Measurements from ENCODE around the gene ADI1.
"Not testable (repeated sequence)": the region's sequence is repeated elsewhere in the genome, so short reads cannot be mapped to it uniquely, and the experiment has no call there.

Gene ADI1

GRCh38 chr2:3527886-3528785, 8.8 kb upstream of the ADI1 start:
- DNase-seq = no peak

GRCh38 chr2:3526871-3527270, 7.5 kb upstream of the ADI1 start:
- no peak for DNase-seq

GRCh38 chr2:3523551-3524041, 4.3 kb upstream of the ADI1 start:
- no peak for DNase-seq

DNA sequence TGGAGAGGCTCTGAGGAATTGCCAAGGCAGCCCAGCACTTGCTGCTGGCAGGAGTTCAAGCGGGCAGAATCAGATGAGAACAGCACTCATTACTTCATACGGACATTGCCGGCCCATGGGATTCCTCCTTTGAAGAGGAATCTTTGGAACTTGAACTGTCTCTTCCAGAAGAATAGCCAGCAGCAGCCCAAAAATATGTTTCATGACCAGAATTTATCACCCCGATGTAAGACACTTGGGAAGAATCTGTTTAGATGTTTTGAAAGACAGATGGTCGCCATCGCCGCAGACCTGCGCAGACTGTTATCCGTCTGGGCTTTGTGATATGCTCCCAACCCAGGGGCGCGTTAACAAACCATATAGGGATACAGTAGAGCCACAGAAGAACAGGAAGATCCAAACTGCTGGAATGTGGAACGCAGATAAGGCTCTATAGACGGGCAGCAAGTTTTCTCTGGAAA, 3.7 kb upstream of the ADI1 start:
- no peak for DNase-seq

GRCh38 chr2:3520591-3520990, 1.3 kb upstream of the ADI1 start:
- no peak for DNase-seq

- DNase-seq = peak; percentile 98
Measured at GRCh38 chr2:3518496-3519254, 656 bp downstream of the ADI1 start.

- no peak for DNase-seq
Measured at GRCh38 chr2:3517948-3518495, 1.3 kb downstream of the ADI1 start.

DNA sequence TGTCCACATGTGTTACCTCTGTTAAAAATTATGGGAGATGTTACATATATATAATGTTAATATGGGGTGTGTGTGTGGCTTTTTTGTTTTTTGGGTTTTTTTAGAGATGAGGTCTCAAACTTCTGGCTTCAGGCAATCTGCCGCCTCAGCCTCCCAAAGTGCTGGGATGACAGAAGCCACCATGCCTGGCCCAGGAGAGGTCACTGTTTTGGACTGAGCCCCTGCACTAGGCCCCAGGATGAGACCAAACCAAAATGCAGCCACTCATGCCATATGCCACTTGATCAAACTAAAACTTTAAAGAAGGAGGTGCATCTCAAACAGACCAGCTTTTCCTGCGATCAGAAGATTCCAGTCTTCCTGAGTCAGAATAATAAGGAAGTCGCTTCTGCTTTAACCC, 2.5 kb downstream of the ADI1 start:
- DNase-seq = no peak

GRCh38 chr2:3515438-3515837, 3.9 kb downstream of the ADI1 start:
- not testable (repeated sequence) for DNase-seq

DNA sequence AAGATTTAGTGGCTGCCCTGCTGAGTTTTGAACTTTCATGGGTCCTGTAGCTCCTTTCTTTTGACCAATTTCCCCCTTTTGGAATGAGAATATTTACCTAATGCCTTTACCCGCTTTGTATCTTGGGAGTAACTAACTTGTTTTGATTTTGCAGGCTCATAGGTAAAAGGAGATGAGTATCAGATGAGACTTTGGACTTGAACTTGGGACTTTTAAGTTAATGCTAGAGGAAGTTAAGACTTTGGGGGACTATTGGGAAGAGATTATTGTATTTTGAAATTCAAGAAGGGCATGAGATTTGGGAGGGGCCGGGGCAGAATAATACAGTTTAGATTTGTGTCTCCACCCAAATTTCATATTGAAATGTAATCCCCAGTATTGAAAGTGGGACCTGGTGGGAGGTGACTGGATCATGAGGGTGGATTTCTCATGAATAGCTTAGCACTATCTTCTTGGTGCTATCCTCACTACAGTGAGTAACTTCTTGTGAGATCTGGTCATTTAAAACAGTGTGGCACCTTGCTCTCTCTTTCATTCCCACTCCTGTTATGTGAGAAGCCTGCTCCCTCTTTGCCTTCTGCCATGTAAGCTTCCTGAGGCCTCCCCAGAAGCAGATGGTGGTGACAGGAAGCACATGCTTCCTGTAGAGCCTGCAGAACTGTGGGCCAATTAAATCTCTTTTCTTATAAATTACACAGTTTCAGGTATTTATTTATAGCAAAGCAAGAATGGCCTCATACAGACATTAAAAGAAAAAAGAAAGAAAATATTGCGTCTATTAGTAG, 6.1 kb downstream of the ADI1 start:
- no peak for DNase-seq

- no peak for DNase-seq
Measured at GRCh38 chr2:3512086-3512485, 7.2 kb downstream of the ADI1 start.

DNA sequence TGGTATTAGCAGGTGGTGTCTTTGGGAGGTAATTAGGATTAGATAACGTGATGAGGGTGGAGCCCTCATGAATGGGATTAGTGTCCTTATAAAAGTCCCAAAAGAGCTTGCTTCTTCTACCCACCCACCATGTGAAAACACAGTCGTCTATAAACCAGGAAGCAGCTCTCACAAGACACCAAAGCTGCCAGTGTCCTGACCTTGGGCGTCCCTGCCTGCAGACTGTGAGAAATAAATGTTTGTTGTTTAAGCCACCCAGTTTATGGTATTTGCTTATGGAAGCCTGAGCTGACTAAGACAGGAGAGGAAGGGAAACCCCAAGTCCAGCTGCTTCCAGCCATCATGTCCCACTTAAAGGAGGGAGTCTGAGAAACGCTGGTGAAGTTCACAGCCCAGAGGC, 13.6 kb downstream of the ADI1 start:
- no peak for DNase-seq

DNA sequence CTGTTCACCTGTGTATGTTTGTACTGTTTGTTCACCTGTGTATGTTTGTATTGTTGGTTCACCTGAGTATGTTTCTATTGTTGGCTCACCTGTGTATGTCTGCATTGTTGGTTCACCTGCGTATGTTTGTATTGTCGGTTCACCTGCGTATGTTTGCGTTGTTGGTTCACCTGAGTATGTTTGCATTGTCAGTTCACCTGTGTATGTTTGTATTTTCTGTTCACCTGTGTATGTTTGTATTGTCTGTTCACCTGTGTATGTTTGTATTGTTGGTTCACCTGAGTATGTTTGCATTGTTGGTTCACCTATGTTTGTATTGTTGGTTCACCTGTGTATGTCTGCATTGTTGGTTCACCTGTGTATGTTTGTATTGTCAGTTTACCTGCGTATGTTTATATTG, 14.6 kb downstream of the ADI1 start:
- no peak for DNase-seq

GRCh38 chr2:3503483-3503882, 15.8 kb downstream of the ADI1 start:
- DNase-seq = no peak

GRCh38 chr2:3503046-3503445, 16.3 kb downstream of the ADI1 start:
- no peak for DNase-seq

GRCh38 chr2:3500326-3500899, 18.9 kb downstream of the ADI1 start:
- no peak for DNase-seq

GRCh38 chr2:3498783-3499394, 20.4 kb downstream of the ADI1 start:
- DNase-seq = no peak

- DNase-seq = not testable (repeated sequence)
Measured at GRCh38 chr2:3496708-3497080, 22.6 kb downstream of the ADI1 start.

DNA sequence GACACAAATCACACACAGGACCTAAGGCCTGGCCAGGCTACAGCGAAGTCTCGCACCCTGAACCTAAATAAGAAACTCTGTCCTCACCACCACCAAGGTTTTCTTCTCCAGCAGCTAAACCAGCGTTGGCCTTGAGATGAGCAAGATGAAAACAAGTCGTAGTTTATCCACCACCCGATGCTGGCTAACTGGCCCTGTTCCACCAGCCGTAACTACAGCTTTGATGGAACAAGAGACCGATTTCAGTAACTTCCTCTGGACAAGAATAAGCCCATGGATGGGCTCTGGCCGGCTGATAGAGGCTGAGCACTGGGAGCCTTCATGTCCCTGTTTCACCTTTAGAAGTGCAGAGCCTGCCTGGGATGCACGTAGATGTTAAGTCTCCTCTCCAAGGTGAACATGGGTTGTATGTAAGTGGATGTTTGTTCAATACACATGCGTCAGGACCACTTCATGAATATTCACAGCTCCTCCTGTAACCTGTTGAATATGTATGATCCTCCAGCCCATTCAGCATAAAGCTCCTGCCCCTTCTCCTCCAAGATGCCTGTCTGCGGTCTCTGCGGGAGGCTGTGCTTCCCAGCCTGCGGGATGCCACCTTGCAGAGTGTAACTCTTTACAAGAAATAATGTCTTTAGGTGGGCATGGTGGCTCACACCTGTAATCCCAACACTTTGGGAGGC, 24.2 kb downstream of the ADI1 start:
- no peak for DNase-seq

DNA sequence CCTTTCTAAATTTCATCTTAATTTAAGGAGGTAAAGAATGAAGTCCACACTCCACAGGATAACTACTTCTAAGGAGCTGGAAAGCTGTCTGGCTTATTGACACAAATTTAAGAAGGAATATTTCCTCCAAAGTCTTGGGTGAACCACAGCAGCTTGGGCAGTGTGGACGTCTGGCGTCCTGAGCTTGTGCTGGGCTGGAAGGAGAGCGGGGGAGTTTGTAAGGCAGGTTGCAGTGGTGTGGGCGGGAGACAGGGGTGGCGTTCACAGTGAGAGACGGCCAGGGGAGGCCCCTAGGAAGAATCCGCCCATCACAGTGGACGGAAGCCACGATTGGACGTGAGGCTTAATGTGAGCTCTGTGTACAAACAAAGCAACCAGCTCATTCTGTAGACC, 25.7 kb downstream of the ADI1 start:
- DNase-seq = no peak

GRCh38 chr2:3492951-3493614, 26.2 kb downstream of the ADI1 start:
- no peak for DNase-seq

Measured in stimulated activated CD4-positive, alpha-beta T cell treated with anti-CD3 and anti-CD28 coated beads, Interleukin-4, amount 100 ng/mL, for 1 hour (primary cell).